Measurements from ENCODE around the gene SLC22A23. TPM values are rescaled to one million over a fixed set of nuclear protein-coding genes. Genes with fewer than 3 reads are reported as not detected.
A peak's percentile ranks its signal among the peaks of the same experiment; 100 is the strongest.

Gene SLC22A23
- total RNA-seq, 1 experiment from 2014 or later = 6.8 TPM

- Histone ChIP-seq H3K23me2 (ENCODE audit: insufficient read length, low read depth, low read length, poor library complexity, severe bottlenecking) (no peaks in the 10 kb centered on the region), H3K18ac (ENCODE audit: insufficient read length, low read depth, low read length) (no peak overlapping the region), H3K79me2 (ENCODE audit: insufficient read depth, low read length) (peaks cover 2% of the 10 kb centered on the region; the same call in 1 of the 2 replicates), H3K79me1 (ENCODE audit: insufficient read depth, low read depth, low read length, poor library complexity, severe bottlenecking) (no peaks in the 10 kb centered on the region), H2BK12ac (ENCODE audit: insufficient read length, low read depth, low read length) (no peak overlapping the region), H3K27me3 (ENCODE audit: insufficient read depth, low read length) (no peaks in the 10 kb centered on the region), H3K23ac (ENCODE audit: insufficient read length, low read depth, low read length) (no peak overlapping the region), H4K8ac (replicated peaks; ENCODE audit: insufficient read length, low read depth, low read length) (no peak overlapping the region), H3K14ac (ENCODE audit: insufficient read depth, low read length) (no peak overlapping the region; the same call in 1 of the 2 replicates), H3K27ac (ENCODE audit: insufficient read length, low read depth, low read length) (no peak overlapping the region), H2BK15ac (ENCODE audit: low read depth, low read length) (no peak overlapping the region), H3T11ph (ENCODE audit: low read length) (no peak overlapping the region), H2BK20ac (ENCODE audit: low read depth, low read length, poor library complexity, severe bottlenecking) (no peak overlapping the region), H2BK120ac (ENCODE audit: low read depth, low read length, poor library complexity, severe bottlenecking) (no peak overlapping the region), H3K4me1 (ENCODE audit: insufficient read depth, low read length) (peaks cover 7% of the 10 kb centered on the region; the same call in 1 of the 2 replicates), H4K5ac (ENCODE audit: insufficient read length, low read depth, low read length) (no peak overlapping the region), H3K4me2 (ENCODE audit: insufficient read depth, insufficient read length, low read length) (no peak overlapping the region), H2AK5ac (ENCODE audit: insufficient read length, low read length) (no peak overlapping the region), H4K91ac (ENCODE audit: insufficient read length, low read depth, low read length) (no peak overlapping the region), H3K56ac (ENCODE audit: insufficient read length, low read depth, low read length) (no peak overlapping the region), H2AFZ (ENCODE audit: low read length) (no peak overlapping the region), H4K20me1 (ENCODE audit: control insufficient read depth, insufficient read depth, insufficient read length) (no peaks in the 10 kb centered on the region), H3K9me3 (ENCODE audit: control insufficient read depth, low read depth, low read length) (no peaks in the 10 kb centered on the region), H3K4ac (ENCODE audit: low read depth, low read length) (no peak overlapping the region), H3K9ac (ENCODE audit: extremely low read depth, insufficient read length, low read length) (no peak overlapping the region), H2BK5ac (ENCODE audit: insufficient read length, low read length) (no peak overlapping the region)
- no peak overlapping the region for H3K4me3 Mint-ChIP-seq
- no peaks in the 10 kb centered on the region for H3K27me3 Mint-ChIP-seq (ENCODE audit: low read depth)
- no peaks in the 10 kb centered on the region for H3K9me3 Mint-ChIP-seq
- H3K4me1 Mint-ChIP-seq = peaks cover 41 to 46% of the 10 kb centered on the region in 2 experiments
- peaks cover 0 to 19% (median 5%) of the 10 kb centered on the region in 3 experiments; a peak in 5 of 7 replicates for H3K36me3 Mint-ChIP-seq (ENCODE audit: insufficient read depth in 1 of 3, low read depth in 3 of 3)
- 0 out of 7 replicates have a peak overlapping the region, but pooled peaks of 1 of the 3 experiments have one; percentile 9 for H3K27ac Mint-ChIP-seq
- no peak for DNase-seq
- WGBS (ENCODE audit: extremely low coverage, insufficient read length, low lambda C conversion rate) = no CpG with 5 or more reads among the region's 14 CpGs
- no peak for TF ChIP-seq CTCF (conservative IDR thresholded peaks at IDR 0.05)
These were observed 95.4 kb downstream of the SLC22A23 start for GRCh38 chr6:3361312-3362037.
